Activated CD4-positive, CD25-positive, alpha-beta regulatory T cell treated with anti-CD3 and anti-CD28 coated beads, Interleukin-2, amount 50 U/mL, for 24 hours (primary cell): Measurements from ENCODE around the gene TMEM198.
A peak's percentile ranks its signal among the peaks of the same experiment; 100 is the strongest.

Source experiments
- ATAC-seq, 2 donors: fragments of 150-1000 bp; cut with Tn5 transposase; one replicate each; pipeline ENCODE4 v1.10.0; 2021; ENCODE audit warnings: mild to moderate bottlenecking in 1 of 2, moderate library complexity in 1 of 2

Gene TMEM198

GRCh38 chr2:219545943-219546352 lies 2.1 kb downstream of the TMEM198 start:
- no peak for ATAC-seq

DNA sequence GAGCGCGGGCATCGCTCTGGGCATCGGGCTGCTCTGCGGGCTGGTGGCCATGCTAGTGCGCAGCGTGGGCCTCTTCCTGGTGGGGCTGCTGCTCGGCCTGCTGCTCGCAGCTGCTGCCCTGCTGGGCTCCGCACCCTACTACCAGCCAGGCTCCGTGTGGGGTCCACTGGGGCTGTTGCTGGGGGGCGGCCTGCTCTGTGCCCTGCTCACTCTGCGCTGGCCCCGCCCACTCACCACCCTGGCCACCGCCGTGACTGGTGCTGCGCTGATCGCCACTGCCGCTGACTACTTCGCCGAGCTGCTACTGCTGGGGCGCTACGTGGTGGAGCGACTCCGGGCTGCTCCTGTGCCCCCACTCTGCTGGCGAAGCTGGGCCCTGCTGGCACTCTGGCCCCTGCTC lies 3.8 kb downstream of the TMEM198 start:
- ATAC-seq, result no peak

DNA sequence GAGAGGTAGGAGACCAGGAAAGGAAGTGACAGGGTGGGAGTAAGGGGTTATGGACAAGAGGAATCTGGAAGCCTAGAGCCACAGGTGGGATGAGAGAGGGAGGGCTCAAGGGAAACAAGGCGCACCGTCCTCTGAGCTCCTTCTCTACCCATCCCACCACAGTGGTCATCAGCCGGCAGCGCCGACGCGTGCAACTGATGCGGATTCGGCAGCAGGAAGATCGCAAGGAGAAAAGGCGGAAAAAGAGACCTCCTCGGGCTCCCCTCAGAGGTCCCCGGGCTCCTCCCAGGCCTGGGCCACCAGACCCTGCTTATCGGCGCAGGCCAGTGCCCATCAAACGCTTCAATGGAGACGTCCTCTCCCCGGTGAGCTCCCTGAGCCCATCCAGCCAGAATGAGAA lies 5.2 kb downstream of the TMEM198 start:
- ATAC-seq, result no peak

- ATAC-seq, result no peak
Measured at GRCh38 chr2:219549619-219550018, 5.8 kb downstream of the TMEM198 start.

DNA sequence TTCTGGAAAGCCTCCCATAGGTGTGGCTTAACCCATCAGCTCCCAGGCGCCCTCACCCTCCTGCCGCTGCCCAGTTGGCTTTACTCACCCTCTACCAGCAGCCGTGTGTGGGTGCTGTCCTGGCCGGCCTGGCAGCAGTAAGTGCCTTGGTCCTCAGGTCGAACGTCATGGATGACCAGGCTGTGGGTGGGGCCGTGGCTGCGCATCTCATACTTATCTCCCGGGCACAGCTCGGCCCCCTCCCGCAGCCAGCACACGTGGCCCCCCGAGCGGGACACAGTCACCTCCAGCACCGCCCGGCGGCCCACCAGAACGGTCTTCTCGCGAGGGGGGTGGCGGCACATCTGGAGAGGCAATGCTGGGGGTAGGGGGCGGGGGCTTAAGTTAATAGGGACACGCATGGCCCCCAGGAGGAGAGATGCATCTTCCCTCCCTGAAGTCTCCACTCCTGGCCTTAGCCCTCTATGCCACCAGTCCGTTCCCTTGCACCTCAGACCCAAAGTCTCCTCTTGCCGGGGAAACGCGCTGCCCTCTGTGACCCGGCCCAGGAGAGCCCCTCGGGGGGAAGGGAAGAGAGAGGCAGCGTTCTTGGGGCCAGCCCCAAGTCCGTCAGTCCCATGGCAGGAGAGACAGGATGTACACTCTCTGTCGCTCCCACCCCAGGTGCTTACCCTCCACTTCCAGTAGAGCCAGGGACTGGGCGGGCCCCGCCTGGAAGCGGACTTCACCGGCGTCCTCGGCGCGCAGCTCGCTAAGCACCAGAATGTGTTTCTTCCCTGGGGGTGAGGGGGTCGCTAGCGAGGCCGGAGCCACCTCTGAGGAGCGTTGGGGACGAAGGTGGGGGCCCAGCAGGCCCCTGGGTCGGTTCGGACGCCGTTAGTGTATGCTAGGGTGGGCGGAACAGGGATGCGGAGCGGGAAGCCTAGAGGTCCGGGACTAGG lies 7.9 kb downstream of the TMEM198 start:
- ATAC-seq, result peak in 1 of 2 donors; percentile 19

DNA sequence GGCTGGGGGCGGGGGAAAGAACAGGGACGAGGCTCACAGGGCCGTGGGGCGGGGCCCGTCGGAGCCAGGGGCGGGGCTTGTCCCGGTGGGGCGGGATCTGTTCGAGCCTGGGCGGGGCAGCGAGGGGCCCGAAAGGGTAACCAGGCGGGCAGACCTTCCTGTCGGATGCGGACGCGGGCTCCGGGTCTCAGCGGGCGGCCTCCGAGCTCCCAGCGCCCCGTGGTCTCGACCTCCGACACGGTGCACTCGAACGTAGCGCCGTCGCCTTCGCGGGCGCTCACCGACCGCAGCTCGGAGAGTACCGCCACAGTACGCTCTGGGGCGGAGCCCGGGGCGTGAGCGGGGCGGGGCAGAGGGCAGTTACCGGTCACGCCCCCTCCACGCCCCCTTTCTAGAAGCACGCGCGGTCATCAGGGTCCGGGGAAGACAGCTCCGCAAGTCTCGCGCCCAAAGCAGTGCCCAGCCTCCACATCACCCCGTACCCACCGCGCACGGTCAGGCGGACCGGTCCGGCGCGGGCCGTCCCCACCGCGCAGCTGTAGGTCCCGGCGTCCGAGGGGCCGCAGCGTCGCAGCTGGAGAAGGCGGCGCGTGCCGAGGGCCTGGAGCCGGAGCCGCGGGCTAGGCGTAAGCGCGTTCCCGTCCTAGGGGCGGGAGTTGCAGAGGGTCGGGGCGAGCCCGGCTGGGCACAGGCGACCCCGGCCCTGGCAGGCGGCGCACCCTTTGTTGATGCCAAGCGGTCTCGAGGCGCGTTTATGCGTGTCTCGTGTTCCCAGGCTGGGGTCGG lies 8.7 kb downstream of the TMEM198 start:
- ATAC-seq, result peak; percentile 88 to 91

GRCh38 chr2:219553168-219553417 lies 9.3 kb downstream of the TMEM198 start:
- ATAC-seq, result no peak

DNA sequence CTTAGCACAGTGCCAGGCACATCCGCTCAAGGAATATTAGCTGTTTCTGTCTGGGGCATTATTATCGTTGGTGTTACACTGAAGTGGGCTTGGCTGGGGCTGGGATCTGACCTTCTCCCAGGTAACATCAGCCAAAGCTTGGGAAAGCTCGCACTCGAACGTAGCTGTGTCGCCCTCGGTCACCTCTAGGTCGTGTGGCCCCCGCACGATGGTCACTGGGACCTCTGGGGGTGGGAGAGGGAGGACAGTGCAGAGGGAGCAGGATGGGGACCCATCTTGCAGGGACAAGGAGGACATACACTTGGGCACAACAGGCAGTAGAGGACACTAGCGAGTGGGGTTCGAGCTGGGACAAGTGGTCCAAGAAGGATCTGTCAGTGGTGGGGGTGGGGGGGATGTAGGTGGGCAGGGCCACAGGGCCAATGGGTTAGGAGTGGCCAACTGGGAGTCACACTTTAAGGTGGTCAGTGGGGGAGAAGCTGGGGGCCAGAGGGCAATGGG lies 9.7 kb downstream of the TMEM198 start:
- no peak for ATAC-seq

GRCh38 chr2:219554350-219554749 lies 10.5 kb downstream of the TMEM198 start:
- no peak for ATAC-seq

DNA sequence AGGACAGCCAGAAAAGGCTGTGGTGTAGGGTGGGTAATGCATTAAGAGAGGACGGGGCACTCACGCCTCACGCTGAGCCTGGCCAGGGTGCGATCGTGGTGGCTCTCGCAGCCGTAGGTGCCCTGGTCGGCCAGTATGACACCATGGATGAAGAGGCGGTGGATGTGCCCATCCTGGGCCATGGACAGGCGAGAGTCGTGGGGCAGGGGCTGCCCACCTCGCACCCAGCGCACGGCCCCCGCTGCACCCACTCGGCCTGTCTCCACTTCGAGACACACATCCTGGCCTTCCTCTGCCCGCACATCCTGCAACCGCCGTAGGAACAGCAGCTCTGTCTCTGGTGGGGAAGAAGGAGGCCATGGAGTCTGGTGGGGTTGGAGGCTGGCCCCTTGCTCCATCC lies 12.1 kb downstream of the TMEM198 start:
- ATAC-seq, result no peak

- ATAC-seq, result no peak
Measured at GRCh38 chr2:219556413-219556812, 12.6 kb downstream of the TMEM198 start.

- no peak for ATAC-seq
Measured at GRCh38 chr2:219557320-219557719, 13.5 kb downstream of the TMEM198 start.

DNA sequence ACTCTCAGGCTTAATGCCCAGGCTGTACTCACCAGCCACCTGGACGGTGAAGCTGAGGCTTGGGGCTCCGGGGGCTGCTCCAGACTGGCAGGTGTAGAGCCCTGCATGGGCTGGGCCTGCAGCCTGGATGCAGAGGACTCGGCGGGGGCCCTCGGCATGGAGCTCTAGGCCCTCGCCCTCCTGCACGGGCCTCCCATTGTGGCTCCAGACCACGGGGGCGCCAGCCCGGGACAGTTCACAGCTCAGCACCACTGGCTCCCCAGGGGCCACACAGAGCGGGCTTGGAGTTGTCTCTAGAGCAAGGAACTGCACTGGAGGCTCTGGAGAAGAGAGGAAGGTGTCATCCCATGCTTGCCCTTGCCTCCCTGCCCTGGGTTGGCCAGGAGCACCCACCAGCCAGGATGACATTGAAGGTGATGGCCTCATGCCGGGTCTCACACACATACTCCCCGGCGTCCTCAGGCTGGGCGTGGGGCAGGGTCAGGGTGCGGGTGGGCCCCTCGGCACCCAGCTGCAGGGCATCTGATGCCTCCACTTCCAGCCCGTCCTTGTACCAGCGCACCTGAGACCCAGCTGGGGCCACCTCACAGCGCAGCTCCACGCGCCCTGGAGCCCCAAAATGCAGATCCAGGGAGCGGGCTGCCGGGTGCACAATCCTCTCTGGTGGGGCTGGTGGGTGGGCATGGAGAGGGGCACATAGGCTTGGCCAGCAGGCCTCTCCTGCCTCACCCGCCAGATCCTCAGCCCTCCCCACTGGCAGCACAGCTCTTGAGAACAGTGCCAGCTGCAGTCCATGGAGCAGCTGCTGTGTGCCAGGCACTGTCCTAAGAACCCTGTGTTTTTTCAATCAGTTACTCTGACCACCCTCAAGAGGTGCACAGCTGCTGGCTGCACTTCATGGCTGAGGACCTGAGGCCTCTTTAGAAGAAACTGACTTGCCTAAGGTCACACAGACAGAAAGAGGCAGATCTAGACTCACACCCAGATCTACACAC lies 14.3 kb downstream of the TMEM198 start:
- no peak for ATAC-seq

DNA sequence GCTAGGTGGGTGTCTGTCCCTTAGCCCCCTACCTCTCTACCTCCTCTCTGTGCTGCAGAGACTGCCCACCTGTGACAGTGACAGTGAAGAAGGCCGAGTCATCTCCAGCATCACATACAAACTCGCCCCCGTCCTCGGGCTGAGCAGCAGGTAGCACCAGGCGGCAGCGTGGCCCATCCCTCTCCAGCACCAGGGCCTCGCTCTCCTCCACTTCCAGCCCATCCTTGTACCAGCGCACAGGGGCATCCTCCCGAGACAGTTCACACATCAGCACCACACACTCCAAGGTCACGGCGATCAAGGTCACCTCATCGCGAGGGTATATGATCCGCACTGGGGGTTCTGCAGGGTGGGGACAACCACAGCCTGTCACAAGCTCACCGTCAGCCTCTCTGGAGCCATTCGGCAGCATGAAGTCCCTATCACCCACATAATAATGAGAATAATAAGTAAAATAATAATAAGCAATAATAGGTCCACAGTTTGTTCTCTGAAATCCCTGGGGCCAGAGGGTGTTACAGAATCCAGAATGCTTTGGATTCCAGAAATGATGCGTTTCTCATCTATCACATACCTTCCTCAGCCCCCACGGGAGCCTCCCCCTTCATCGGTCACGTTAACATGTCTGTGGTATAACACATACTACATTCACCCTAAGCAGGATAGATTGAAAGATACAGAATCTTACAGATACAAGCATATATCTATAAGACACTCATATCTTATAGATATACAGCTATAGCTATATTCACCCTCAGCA lies 15.5 kb downstream of the TMEM198 start:
- no peak for ATAC-seq

GRCh38 chr2:219560037-219560892 lies 16.4 kb downstream of the TMEM198 start:
- no peak for ATAC-seq

DNA sequence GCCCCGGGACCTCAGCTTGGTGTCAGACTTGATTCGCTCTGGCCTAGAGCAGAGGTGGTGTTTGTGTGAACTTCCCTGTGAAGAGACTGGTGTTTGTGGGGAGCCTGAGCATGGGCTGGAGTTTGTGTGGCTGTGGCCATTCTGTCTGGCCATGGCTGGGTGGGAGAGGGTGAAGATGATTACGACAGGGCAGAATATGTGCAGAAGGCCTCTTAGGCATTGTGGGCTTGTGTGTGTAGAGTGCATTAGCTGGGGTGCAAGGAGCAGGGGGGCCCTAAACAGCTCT lies 17.0 kb downstream of the TMEM198 start:
- ATAC-seq, result no peak

- no peak for ATAC-seq
Measured at GRCh38 chr2:219561179-219562048, 17.6 kb downstream of the TMEM198 start.

GRCh38 chr2:219562049-219563020 lies 18.5 kb downstream of the TMEM198 start:
- no peak for ATAC-seq
